ENCODE results near the gene MYO19. TPM values are rescaled to one million over a fixed set of nuclear protein-coding genes. Genes with fewer than 3 reads are reported as not detected.
A peak's percentile ranks its signal among the peaks of the same experiment; 100 is the strongest.

The MYO19 gene
- 1 to 10 TPM; 2.8 to 8.3 (median 4.1) TPM for polyA plus RNA-seq

GRCh38 chr17:36534840-36535668 lies at the start of gene MYO19, which contains the start of gene PIGW:
Gene MYO19, minus strand, starts transcription at chr17:36534868. Its CDS starts 2,330 bp downstream, at chr17:36532538.
Gene PIGW, plus strand, starts transcription at chr17:36534987. Its CDS starts 2,115 bp downstream, at chr17:36537102.
- DNase-seq, result peak; percentile 87 to 89 (median 89)
- Mint-ChIP-seq H3K27ac (peak within 1 kb of the TSS; percentile 94 to 99 (median 96)), H3K36me3 (peaks cover 0 to 4% (median 0%) of the 10 kb centered on the region in 3 donors), H3K4me3 (peak within 1 kb of the TSS; percentile 94 to 96 (median 96)), H3K27me3 (ENCODE audit: low read depth in 3 of 3) (peaks cover 6 to 14% (median 8%) of the 10 kb centered on the region in 3 donors), H3K4me1 (peaks cover 19 to 24% of the 10 kb centered on the region in 2 donors), H3K9me3 (no peaks in the 10 kb centered on the region)

GRCh38 chr17:36583787-36584186 lies 49.1 kb upstream of the MYO19 start:
- no peak for DNase-seq
- Mint-ChIP-seq H3K4me3 (no peak overlapping the region), H3K27ac (no peak overlapping the region), H3K9me3 (no peaks in the 10 kb centered on the region), H3K4me1 (no peaks in the 10 kb centered on the region), H3K27me3 (ENCODE audit: low read depth in 3 of 3) (peaks cover 2 to 3% (median 2%) of the 10 kb centered on the region in 3 donors), H3K36me3 (peaks cover 11 to 25% (median 17%) of the 10 kb centered on the region in 3 donors)

GRCh38 chr17:36578671-36579070 lies 44.0 kb upstream of the MYO19 start:
- Mint-ChIP-seq H3K9me3 (no peaks in the 10 kb centered on the region), H3K4me1 (peaks cover 8 to 29% of the 10 kb centered on the region in 2 donors), H3K27me3 (ENCODE audit: low read depth in 3 of 3) (peaks cover 0 to 3% (median 2%) of the 10 kb centered on the region in 3 donors), H3K4me3 (no peak overlapping the region), H3K36me3 (peaks cover 4 to 22% (median 14%) of the 10 kb centered on the region in 3 donors), H3K27ac (no peak overlapping the region)
- no peak for DNase-seq

- H3K27me3 Mint-ChIP-seq (ENCODE audit: low read depth in 3 of 3), result peaks cover 2 to 6% (median 3%) of the 10 kb centered on the region in 3 donors
- no peak overlapping the region for H3K4me3 Mint-ChIP-seq
- peaks cover 4 to 24% (median 14%) of the 10 kb centered on the region in 3 donors for H3K36me3 Mint-ChIP-seq
- peaks cover 15 to 46% of the 10 kb centered on the region in 2 donors for H3K4me1 Mint-ChIP-seq
- peak overlapping the region in 1 of 6 donors; percentile 46 for H3K27ac Mint-ChIP-seq
- H3K9me3 Mint-ChIP-seq, result no peaks in the 10 kb centered on the region
- no peak for DNase-seq
Observed at GRCh38 chr17:36576793-36577192, 42.1 kb upstream of the MYO19 start.

GRCh38 chr17:36575028-36575427 lies 40.4 kb upstream of the MYO19 start:
- Mint-ChIP-seq H3K4me1 (peaks cover 15 to 46% of the 10 kb centered on the region in 2 donors), H3K36me3 (peaks cover under 1 to 20% (median 14%) of the 10 kb centered on the region in 3 donors), H3K4me3 (no peak overlapping the region)

GRCh38 chr17:36566081-36566480 lies 31.4 kb upstream of the MYO19 start:
- peaks cover 12 to 27% (median 14%) of the 10 kb centered on the region in 3 donors for H3K36me3 Mint-ChIP-seq
- DNase-seq, result no peak
- H3K4me1 Mint-ChIP-seq, result peaks cover 12 to 32% of the 10 kb centered on the region in 2 donors
- no peaks in the 10 kb centered on the region for H3K9me3 Mint-ChIP-seq
- no peak overlapping the region for H3K27ac Mint-ChIP-seq
- no peak overlapping the region for H3K4me3 Mint-ChIP-seq
- H3K27me3 Mint-ChIP-seq (ENCODE audit: low read depth in 3 of 3), result peaks cover 0 to 6% (median 0%) of the 10 kb centered on the region in 3 donors

More at GRCh38 chr17:36575028-36575427, 40.4 kb upstream of the MYO19 start:
- H3K9me3 Mint-ChIP-seq, result no peaks in the 10 kb centered on the region
- no peak for DNase-seq
- no peak overlapping the region for H3K27ac Mint-ChIP-seq
- peaks cover 0 to 10% (median 2%) of the 10 kb centered on the region in 3 donors for H3K27me3 Mint-ChIP-seq (ENCODE audit: low read depth in 3 of 3)

GRCh38 chr17:36553459-36553858 lies 18.8 kb upstream of the MYO19 start:
- Mint-ChIP-seq H3K9me3 (no peaks in the 10 kb centered on the region), H3K4me1 (peaks cover 56 to 82% of the 10 kb centered on the region in 2 donors), H3K4me3 (peak overlapping the region in 2 of 5 donors; percentile 13 to 16), H3K36me3 (peaks cover 9 to 18% (median 11%) of the 10 kb centered on the region in 3 donors), H3K27ac (peak overlapping the region in 1 of 6 donors; percentile 73), H3K27me3 (ENCODE audit: low read depth in 3 of 3) (peaks cover 2 to 8% (median 4%) of the 10 kb centered on the region in 3 donors)
- no peak for DNase-seq

GRCh38 chr17:36550491-36551417 lies 16.1 kb upstream of the MYO19 start:
- no peaks in the 10 kb centered on the region for H3K9me3 Mint-ChIP-seq
- peak overlapping the region; percentile 11 to 79 (median 64) for H3K27ac Mint-ChIP-seq
- DNase-seq, result peak; percentile 14 to 34 (median 29)
- peak overlapping the region; percentile 29 to 65 (median 40) for H3K4me3 Mint-ChIP-seq
- peaks cover 2 to 11% (median 3%) of the 10 kb centered on the region in 3 donors for H3K27me3 Mint-ChIP-seq (ENCODE audit: low read depth in 3 of 3)
- peaks cover 70 to 92% of the 10 kb centered on the region in 2 donors for H3K4me1 Mint-ChIP-seq
- H3K36me3 Mint-ChIP-seq, result peaks cover 0 to 4% (median 3%) of the 10 kb centered on the region in 3 donors

GRCh38 chr17:36547776-36548175 lies 13.1 kb upstream of the MYO19 start:
- Mint-ChIP-seq H3K27me3 (ENCODE audit: low read depth in 3 of 3) (peaks cover 7 to 24% (median 8%) of the 10 kb centered on the region in 3 donors), H3K4me1 (peaks cover 61 to 76% of the 10 kb centered on the region in 2 donors), H3K27ac (peak overlapping the region; percentile 45 to 81 (median 63)), H3K4me3 (peak overlapping the region in 4 of 5 donors; percentile 30 to 62 (median 44)), H3K9me3 (no peaks in the 10 kb centered on the region), H3K36me3 (peaks cover 0 to 4% (median 0%) of the 10 kb centered on the region in 3 donors)
- no peak for DNase-seq

- H3K27ac Mint-ChIP-seq, result peak overlapping the region; percentile 91 to 99 (median 95)
- H3K9me3 Mint-ChIP-seq, result no peaks in the 10 kb centered on the region
- H3K4me1 Mint-ChIP-seq, result peaks cover 53 to 64% of the 10 kb centered on the region in 2 donors
- peak in 1 of 3 donors; percentile 7 for DNase-seq
- H3K4me3 Mint-ChIP-seq, result peak overlapping the region; percentile 89 to 97 (median 93)
- peaks cover 8 to 24% (median 9%) of the 10 kb centered on the region in 3 donors for H3K27me3 Mint-ChIP-seq (ENCODE audit: low read depth in 3 of 3)
- H3K36me3 Mint-ChIP-seq, result peaks cover 0 to 4% (median 0%) of the 10 kb centered on the region in 3 donors
Observed at GRCh38 chr17:36546418-36547093, 11.9 kb upstream of the MYO19 start.

- Mint-ChIP-seq H3K27ac (peak overlapping the region; percentile 91 to 99 (median 95)), H3K9me3 (no peaks in the 10 kb centered on the region), H3K4me1 (peaks cover 48 to 58% of the 10 kb centered on the region in 2 donors), H3K27me3 (ENCODE audit: low read depth in 3 of 3) (peaks cover 8 to 23% (median 9%) of the 10 kb centered on the region in 3 donors), H3K4me3 (peak overlapping the region; percentile 89 to 97 (median 93)), H3K36me3 (peaks cover 0 to under 1% (median 0%) of the 10 kb centered on the region in 3 donors)
- DNase-seq, result peak; percentile 97 to 98 (median 97)
Observed at GRCh38 chr17:36545465-36546417, 11.1 kb upstream of the MYO19 start.

- Mint-ChIP-seq H3K27ac (peak overlapping the region; percentile 85 to 99 (median 99)), H3K4me1 (peaks cover 41 to 51% of the 10 kb centered on the region in 2 donors), H3K4me3 (peak overlapping the region; percentile 93 to 97 (median 96))
Observed at GRCh38 chr17:36545077-36545464, 10.4 kb upstream of the MYO19 start.

More at GRCh38 chr17:36545077-36545464, 10.4 kb upstream of the MYO19 start:
- Mint-ChIP-seq H3K27me3 (ENCODE audit: low read depth in 3 of 3) (peaks cover 8 to 22% (median 9%) of the 10 kb centered on the region in 3 donors), H3K9me3 (no peaks in the 10 kb centered on the region), H3K36me3 (no peaks in the 10 kb centered on the region)
- DNase-seq, result no peak

Measured in immature natural killer cell (primary cell).